ENCODE data around the gene SFSWAP. TPM values are rescaled to one million over a fixed set of nuclear protein-coding genes. Genes with fewer than 3 reads are reported as not detected.
A peak's percentile ranks its signal among the peaks of the same experiment; 100 is the strongest.

Gene SFSWAP
- polyA plus RNA-seq, 3 donors, result 7.3 to 33.0 (median 10.7) TPM

DNA sequence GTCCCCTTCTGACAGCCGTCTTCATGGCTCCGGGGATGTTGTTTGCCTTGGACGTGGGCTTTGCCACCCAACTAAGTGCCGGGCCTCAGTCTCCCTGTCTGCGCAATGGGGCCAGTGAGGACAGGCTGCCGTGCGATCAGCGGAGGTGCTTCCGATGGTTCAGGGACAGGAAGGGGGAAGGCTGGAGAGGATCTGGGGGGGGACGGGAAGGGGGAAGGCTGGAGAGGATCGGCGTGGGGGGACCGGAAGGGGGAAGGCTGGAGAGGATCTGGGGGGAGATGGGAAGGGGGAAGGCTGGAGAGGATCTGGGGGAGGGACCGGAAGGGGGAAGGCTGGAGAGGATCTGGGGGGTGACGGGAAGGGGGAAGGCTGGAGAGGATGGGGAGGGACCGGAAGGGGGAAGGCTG is 120.7 kb downstream of the SFSWAP start:
- WGBS (ENCODE audit: insufficient coverage), result 31% methylated on average over 5 of the region's 16 CpGs
- Histone ChIP-seq H3K4me2 (replicated peaks; ENCODE audit: extremely low read depth, low read length, poor library complexity, severe bottlenecking) (peak overlapping the region; percentile 83), H2AFZ (ENCODE audit: insufficient read depth, low read depth, low read length, poor library complexity, severe bottlenecking) (no peak overlapping the region), H3K4me3 (replicated peaks in 1 of 3; ENCODE audit: low read depth in 2 of 3, low read length in 3 of 3) (peak overlapping the region in 1 of 3 experiments; percentile 94), H3K4me1 (ENCODE audit: control insufficient read depth in 1 of 2, insufficient read depth in 2 of 2, low read length in 2 of 2) (peaks cover 29 to 34% of the 10 kb centered on the region in 2 donors), H3K36me3 (replicated peaks in 1 of 2; ENCODE audit: control insufficient read depth in 1 of 2, insufficient read depth in 2 of 2, low read length in 2 of 2) (peaks cover 0 to 11% of the 10 kb centered on the region in 2 donors), H3K27ac (ENCODE audit: low read depth in 1 of 2, low read length in 2 of 2) (no peak overlapping the region), H3K27me3 (ENCODE audit: control insufficient read depth in 2 of 2, insufficient read depth in 2 of 2, low read length in 2 of 2) (peaks cover 0 to 15% of the 10 kb centered on the region in 2 donors), H4K20me1 (ENCODE audit: insufficient read depth, low read length) (peaks cover 72% of the 10 kb centered on the region), H3K9ac (ENCODE audit: insufficient read depth, low read length, poor library complexity, severe bottlenecking) (no peak overlapping the region), H3K9me3 (replicated peaks in 1 of 2; ENCODE audit: control insufficient read depth in 1 of 2, insufficient read depth in 1 of 2, low read length in 2 of 2) (no peaks in the 10 kb centered on the region), H3K79me2 (ENCODE audit: insufficient read depth, low read length) (peaks cover 62% of the 10 kb centered on the region)
- DNase-seq, result no peak
- intact Hi-C loops (cut with micrococcal nuclease), result loop anchor here (10.0 kb wide), 3 partner anchors 57 to 917 kb away; no protein-coding TSS in a partner anchor
- Mint-ChIP-seq H3K27me3 (ENCODE audit: low read depth in 3 of 3) (peaks cover 0 to 32% (median 32%) of the 10 kb centered on the region in 3 donors), H3K4me1 (peaks cover 26% of the 10 kb centered on the region), H3K27ac (no peak overlapping the region), H3K9me3 (peaks cover 0 to 2% (median 0%) of the 10 kb centered on the region in 7 donors), H3K36me3 (peaks cover 10 to 22% of the 10 kb centered on the region in 2 donors), H3K4me3 (peak overlapping the region; percentile 69 to 81)
- no peak for TF ChIP-seq CTCF (IDR thresholded peaks at IDR 0.05)

GRCh38 chr12:131832321-131833231 is 121.7 kb downstream of the SFSWAP start:
- Mint-ChIP-seq H3K9me3 (peaks cover 0 to 2% (median 0%) of the 10 kb centered on the region in 7 donors), H3K4me3 (peak overlapping the region in 1 of 2 donors; percentile 42), H3K27ac (peak overlapping the region in 1 of 7 donors; percentile 10), H3K4me1 (peaks cover 19% of the 10 kb centered on the region), H3K36me3 (peaks cover 10 to 25% of the 10 kb centered on the region in 2 donors), H3K27me3 (ENCODE audit: low read depth in 3 of 3) (peaks cover 0 to 29% (median 28%) of the 10 kb centered on the region in 3 donors)
- WGBS (ENCODE audit: insufficient coverage), result 64% methylated on average over 25 of the region's 31 CpGs
- no peak for TF ChIP-seq CTCF (IDR thresholded peaks at IDR 0.05)
- peaks cover 70% of the 10 kb centered on the region for H3K79me2 ChIP-seq (ENCODE audit: insufficient read depth, low read length)
- H3K4me2 ChIP-seq (replicated peaks; ENCODE audit: extremely low read depth, low read length, poor library complexity, severe bottlenecking), result no peak overlapping the region
- intact Hi-C loops (cut with micrococcal nuclease), result loop anchor here (10.0 kb wide), 3 partner anchors 58 to 918 kb away; no protein-coding TSS in a partner anchor
- peaks cover 81% of the 10 kb centered on the region for H4K20me1 ChIP-seq (ENCODE audit: insufficient read depth, low read length)
- peaks cover 26 to 30% of the 10 kb centered on the region in 2 donors for H3K4me1 ChIP-seq (ENCODE audit: control insufficient read depth in 1 of 2, insufficient read depth in 2 of 2, low read length in 2 of 2)
- H2AFZ ChIP-seq (ENCODE audit: insufficient read depth, low read depth, low read length, poor library complexity, severe bottlenecking), result no peak overlapping the region
- no peak for DNase-seq
- H3K27ac ChIP-seq (ENCODE audit: low read depth in 1 of 2, low read length in 2 of 2), result no peak overlapping the region
- H3K4me3 ChIP-seq (replicated peaks in 1 of 3; ENCODE audit: low read depth in 2 of 3, low read length in 3 of 3), result no peak overlapping the region
- H3K36me3 ChIP-seq (replicated peaks in 1 of 2; ENCODE audit: control insufficient read depth in 1 of 2, insufficient read depth in 2 of 2, low read length in 2 of 2), result peaks cover 0 to 11% of the 10 kb centered on the region in 2 donors
- H3K9me3 ChIP-seq (replicated peaks in 1 of 2; ENCODE audit: control insufficient read depth in 1 of 2, insufficient read depth in 1 of 2, low read length in 2 of 2), result no peaks in the 10 kb centered on the region
- peaks cover 0 to 15% of the 10 kb centered on the region in 2 donors for H3K27me3 ChIP-seq (ENCODE audit: control insufficient read depth in 2 of 2, insufficient read depth in 2 of 2, low read length in 2 of 2)
- no peak overlapping the region for H3K9ac ChIP-seq (ENCODE audit: insufficient read depth, low read length, poor library complexity, severe bottlenecking)

Data from CD14-positive monocyte (primary cell).